CD8-positive, alpha-beta memory T cell (primary cell): Measurements from ENCODE around the gene STUB1. TPM values are rescaled to one million over a fixed set of nuclear protein-coding genes. Genes with fewer than 3 reads are reported as not detected.

ENCODE experiments used
- CTCF ChIA-PET: fragments of 350-600 bp; sonication (Branson Sonifier 250); formaldehyde crosslinking; loops from one replicate; lab custom pipeline; 2021; ENCODE audit warnings: antibody characterized with exemption; lab: Charles Lee
- POLR2A ChIA-PET: fragments of 350-600 bp; sonication (Branson Sonifier 250); formaldehyde crosslinking; loops from one replicate; lab custom pipeline; 2021; ENCODE audit warnings: antibody characterized with exemption; lab: Charles Lee
- DNase-seq, 5 donors: peaks; one replicate each; pipeline versions ENCODE4 v3.0.0 to v3.0.0-alpha.2; 2020 to 2022; ENCODE audit warnings: mixed read lengths in 1 of 5
- H3K27ac ChIP-seq: one replicate; pipeline ENCODE4 v1.7.0; 2013; ENCODE audit warnings: low read depth, mild to moderate bottlenecking, low read length, moderate library complexity
- H3K27me3 ChIP-seq: 2 replicates; pipeline ENCODE4 v1.7.0; 2013; ENCODE audit warnings: low read length, mild to moderate bottlenecking; ENCODE audit not compliant: insufficient read depth, poor library complexity, severe bottlenecking
- H3K36me3 ChIP-seq: 2 replicates; pipeline ENCODE4 v1.7.0; 2013; ENCODE audit warnings: mild to moderate bottlenecking, low read length, moderate library complexity; ENCODE audit not compliant: insufficient read depth
- H3K4me1 ChIP-seq: 2 replicates; pipeline ENCODE4 v1.7.0; 2013; ENCODE audit warnings: mild to moderate bottlenecking, low read length, moderate library complexity; ENCODE audit not compliant: insufficient read depth
- H3K4me3 ChIP-seq: 2 replicates; pipeline ENCODE4 v1.7.0; 2013; ENCODE audit warnings: mild to moderate bottlenecking, low read length
- H3K9me3 ChIP-seq: 2 replicates; pipeline ENCODE4 v1.7.0; 2013; ENCODE audit warnings: mild to moderate bottlenecking, low read length
- H3K27ac Mint-ChIP-seq, 8 donors: one replicate each; pipeline ENCODE4 v1.8.0; 2020 to 2021; ENCODE audit warnings: mixed read lengths in 8 of 8, mild to moderate bottlenecking in 6 of 8, inconsistent platforms in 3 of 8, moderate library complexity in 3 of 8
- H3K27me3 Mint-ChIP-seq, 2 donors: one replicate each; pipeline ENCODE4 v1.8.0; 2020 to 2021; ENCODE audit warnings: mixed read lengths in 2 of 2, mild to moderate bottlenecking in 1 of 2, moderate library complexity in 1 of 2
- H3K36me3 Mint-ChIP-seq, 3 donors: one replicate each; pipeline ENCODE4 v1.8.0; 2020 to 2021; ENCODE audit warnings: mixed read lengths in 3 of 3, inconsistent platforms in 1 of 3, mild to moderate bottlenecking in 1 of 3
- H3K4me1 Mint-ChIP-seq, 3 donors: one replicate each; pipeline ENCODE4 v1.8.0; 2020 to 2021; ENCODE audit warnings: mixed read lengths in 3 of 3, inconsistent platforms in 1 of 3, mild to moderate bottlenecking in 1 of 3
- H3K4me3 Mint-ChIP-seq, 7 donors: one replicate each; pipeline ENCODE4 v1.8.0; 2020 to 2021; ENCODE audit warnings: mixed read lengths in 7 of 7, mild to moderate bottlenecking in 6 of 7, moderate library complexity in 4 of 7, inconsistent platforms in 2 of 7
- H3K9me3 Mint-ChIP-seq, 5 donors: one replicate each; pipeline ENCODE4 v1.8.0; 2020 to 2022; ENCODE audit warnings: mixed read lengths in 5 of 5, mild to moderate bottlenecking in 3 of 5, moderate library complexity in 2 of 5, inconsistent platforms in 1 of 5
- polyA plus RNA-seq: library from polyadenylated mRNA; unstranded; fragments of 300-500 nt; fragmentation: Illumina TruSeq; gene quantifications from one replicate; pipeline ENCODE4 v1.2.3, GENCODE V29; 2021
- total RNA-seq, 2 experiments: library from RNA; stranded (reverse); gene quantifications; one replicate each; pipeline ENCODE4 v1.2.3, GENCODE V29; 2021

STUB1 gene
- total and polyA plus RNA-seq, 3 experiments from 2014 or later, result 111 to 161 (median 124) TPM

GRCh38 chr16:670485-671352 is 9.5 kb upstream of the STUB1 start:
- Mint-ChIP-seq H3K4me3 (peak overlapping the region in 6 of 7 donors; percentile 41 to 84 (median 58)), H3K4me1 (peaks cover 4 to 25% (median 5%) of the 10 kb centered on the region in 3 donors), H3K27ac (peak overlapping the region in 1 of 8 donors; percentile 60), H3K9me3 (no peaks in the 10 kb centered on the region), H3K27me3 (peaks cover 0 to 6% of the 10 kb centered on the region in 2 donors), H3K36me3 (peaks cover 0 to 36% (median 0%) of the 10 kb centered on the region in 3 donors)
- no peak overlapping the region for H3K4me3 ChIP-seq
- H3K36me3 ChIP-seq, result peaks cover 4% of the 10 kb centered on the region
- H3K27me3 ChIP-seq, result no peaks in the 10 kb centered on the region
- no peaks in the 10 kb centered on the region for H3K9me3 ChIP-seq
- peaks cover 15% of the 10 kb centered on the region for H3K4me1 ChIP-seq
- ChIA-PET POLR2A (interaction anchor here (0.8 to 1.7 kb wide), 4 partner anchors 9 to 58 kb away, joined by 3 to 5 read pairs (median 4); partner anchors contain the start of genes STUB1 and WDR24), CTCF (interaction anchor here (1.1 kb wide), 1 partner anchor 10 kb away, joined by 3 read pairs; no protein-coding TSS in a partner anchor)
- DNase-seq, result no peak
- no peak overlapping the region for H3K27ac ChIP-seq

DNA sequence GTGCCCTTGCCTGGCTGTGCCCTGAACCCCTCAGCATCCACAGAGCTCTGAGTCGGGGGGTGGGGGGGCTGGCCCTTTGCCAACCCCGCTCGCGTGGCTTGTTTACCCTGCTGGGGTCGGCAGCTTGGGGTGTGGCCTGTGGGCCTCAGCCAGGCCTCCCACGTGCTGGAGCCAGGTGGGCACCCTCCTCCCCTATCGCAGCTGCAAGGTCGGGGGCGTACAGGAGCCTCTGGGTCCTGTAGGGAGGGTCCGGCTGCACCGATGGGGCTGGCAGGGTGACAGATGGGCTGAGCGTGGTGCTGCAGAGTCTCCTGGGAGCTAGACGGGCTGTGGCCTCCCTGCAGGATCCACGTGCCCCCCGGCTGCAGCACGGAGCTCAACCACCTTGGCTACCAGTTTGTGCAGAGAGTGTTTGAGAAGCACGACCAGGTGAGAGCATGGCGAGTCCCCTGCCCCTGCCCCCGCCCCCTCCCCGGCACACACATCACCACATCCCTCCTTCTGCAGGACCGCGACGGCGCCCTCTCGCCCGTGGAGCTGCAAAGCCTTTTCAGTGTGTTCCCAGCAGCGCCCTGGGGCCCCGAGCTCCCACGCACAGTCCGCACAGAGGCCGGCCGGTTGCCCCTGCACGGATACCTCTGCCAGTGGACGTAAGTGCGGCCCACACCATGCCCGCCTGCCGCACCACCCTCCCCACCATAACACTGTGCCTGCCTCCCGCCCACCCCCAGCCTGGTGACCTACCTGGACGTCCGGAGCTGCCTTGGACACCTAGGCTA is 8.7 kb upstream of the STUB1 start:
- Mint-ChIP-seq H3K9me3 (no peaks in the 10 kb centered on the region), H3K27ac (peak overlapping the region in 2 of 8 donors; percentile 50 to 60), H3K4me3 (peak overlapping the region in 3 of 7 donors; percentile 12 to 44 (median 23)), H3K36me3 (peaks cover 0 to 36% (median 0%) of the 10 kb centered on the region in 3 donors), H3K4me1 (peaks cover 4 to 25% (median 5%) of the 10 kb centered on the region in 3 donors), H3K27me3 (peaks cover 0 to 6% of the 10 kb centered on the region in 2 donors)
- H3K4me1 ChIP-seq, result peaks cover 15% of the 10 kb centered on the region
- ChIA-PET CTCF (no interaction called here), POLR2A (interaction anchor here (0.6 to 1.1 kb wide), 4 partner anchors 18 to 426 kb away, joined by 3 to 4 read pairs (median 4); partner anchors contain the start of gene WDR24)
- no peaks in the 10 kb centered on the region for H3K9me3 ChIP-seq
- no peak overlapping the region for H3K4me3 ChIP-seq
- H3K27me3 ChIP-seq, result no peaks in the 10 kb centered on the region
- H3K36me3 ChIP-seq, result peaks cover 4% of the 10 kb centered on the region
- DNase-seq, result no peak
- no peak overlapping the region for H3K27ac ChIP-seq

- peaks cover 0 to 36% (median 0%) of the 10 kb centered on the region in 3 donors for H3K36me3 Mint-ChIP-seq
- H3K27ac Mint-ChIP-seq, result no peak overlapping the region
- peaks cover 0 to 6% of the 10 kb centered on the region in 2 donors for H3K27me3 Mint-ChIP-seq
- Histone ChIP-seq H3K27ac (no peak overlapping the region), H3K36me3 (peaks cover 4% of the 10 kb centered on the region), H3K9me3 (no peaks in the 10 kb centered on the region), H3K4me3 (no peak overlapping the region), H3K4me1 (peaks cover 10% of the 10 kb centered on the region), H3K27me3 (no peaks in the 10 kb centered on the region)
- CTCF ChIA-PET, result no interaction called here
- H3K9me3 Mint-ChIP-seq, result no peaks in the 10 kb centered on the region
- no peak for DNase-seq
- POLR2A ChIA-PET, result interaction anchor here (0.6 kb wide), 1 partner anchor 425 kb away, joined by 3 read pairs; no protein-coding TSS in a partner anchor
- peaks cover 5 to 25% (median 7%) of the 10 kb centered on the region in 3 donors for H3K4me1 Mint-ChIP-seq
- no peak overlapping the region for H3K4me3 Mint-ChIP-seq
These were observed 7.8 kb upstream of the STUB1 start for GRCh38 chr16:672371-672770.

DNA sequence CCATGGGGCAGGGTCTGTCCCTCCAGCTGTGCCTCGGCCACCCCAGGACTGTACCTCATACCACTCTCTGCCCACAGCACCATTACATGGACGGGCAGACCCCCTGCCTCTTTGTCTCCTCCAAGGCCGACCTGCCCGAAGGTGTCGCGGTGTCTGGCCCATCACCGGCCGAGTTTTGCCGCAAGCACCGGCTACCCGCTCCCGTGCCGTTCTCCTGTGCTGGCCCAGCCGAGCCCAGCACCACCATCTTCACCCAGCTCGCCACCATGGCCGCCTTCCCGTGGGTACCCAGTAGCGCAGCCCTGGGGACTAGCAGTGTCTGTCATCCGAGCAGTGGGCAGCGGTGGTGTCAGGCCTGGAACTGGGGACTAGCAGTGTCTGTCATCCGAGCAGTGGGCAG is 7.4 kb upstream of the STUB1 start:
- no peaks in the 10 kb centered on the region for H3K9me3 Mint-ChIP-seq
- peaks cover 0 to 36% (median 0%) of the 10 kb centered on the region in 3 donors for H3K36me3 Mint-ChIP-seq
- peaks cover 0 to 20% (median 3%) of the 10 kb centered on the region in 3 donors for H3K4me1 Mint-ChIP-seq
- Histone ChIP-seq H3K27me3 (no peaks in the 10 kb centered on the region), H3K4me3 (no peak overlapping the region), H3K27ac (no peak overlapping the region), H3K9me3 (no peaks in the 10 kb centered on the region), H3K4me1 (peaks cover 5% of the 10 kb centered on the region), H3K36me3 (peaks cover 4% of the 10 kb centered on the region)
- no peak for DNase-seq
- peak overlapping the region in 1 of 8 donors; percentile 56 for H3K27ac Mint-ChIP-seq
- H3K4me3 Mint-ChIP-seq, result peak overlapping the region in 2 of 7 donors; percentile 54 to 78
- POLR2A ChIA-PET, result no interaction called here
- CTCF ChIA-PET, result no interaction called here
- peaks cover 0 to 6% of the 10 kb centered on the region in 2 donors for H3K27me3 Mint-ChIP-seq

DNA sequence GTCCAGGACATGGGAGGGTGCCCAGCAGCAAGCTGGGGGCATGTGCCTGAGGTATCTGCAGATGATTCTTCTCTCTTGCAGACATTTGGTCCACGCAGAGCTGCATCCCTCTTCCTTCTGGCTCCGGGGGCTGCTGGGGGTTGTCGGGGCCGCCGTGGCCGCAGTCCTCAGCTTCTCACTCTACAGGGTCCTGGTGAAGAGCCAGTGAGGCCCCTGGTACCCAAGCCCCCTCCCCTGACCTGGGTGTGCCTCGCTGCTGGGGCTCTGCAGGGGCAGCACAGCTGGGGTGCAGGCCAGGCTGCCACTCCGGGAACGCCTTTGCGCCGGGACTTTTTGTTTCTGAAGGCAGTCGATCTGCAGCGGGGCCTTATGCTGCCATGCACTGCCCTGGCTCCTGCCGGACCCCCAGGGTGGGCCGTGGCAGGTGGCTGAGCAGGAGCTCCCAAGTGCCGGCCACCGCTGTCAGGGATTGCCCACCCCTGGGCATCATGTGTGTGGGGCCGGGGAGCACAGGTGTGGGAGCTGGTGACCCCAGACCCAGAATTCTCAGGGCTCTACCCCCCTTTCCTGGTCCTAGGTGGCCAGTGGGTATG is 6.7 kb upstream of the STUB1 start:
- POLR2A ChIA-PET, result no interaction called here
- H3K4me1 Mint-ChIP-seq, result peaks cover 0 to 20% (median 3%) of the 10 kb centered on the region in 3 donors

GRCh38 chr16:674214-674881 is 5.9 kb upstream of the STUB1 start:
- Mint-ChIP-seq H3K36me3 (peaks cover 0 to 34% (median 0%) of the 10 kb centered on the region in 3 donors), H3K4me3 (peak overlapping the region in 2 of 7 donors; percentile 34)
- H3K9me3 ChIP-seq, result no peaks in the 10 kb centered on the region

More for the DNA sequence above, 6.7 kb upstream of the STUB1 start:
- Histone ChIP-seq H3K27me3 (no peaks in the 10 kb centered on the region), H3K4me1 (peaks cover 5% of the 10 kb centered on the region), H3K27ac (no peak overlapping the region), H3K9me3 (no peaks in the 10 kb centered on the region), H3K36me3 (peaks cover 4% of the 10 kb centered on the region), H3K4me3 (no peak overlapping the region)
- H3K36me3 Mint-ChIP-seq, result peaks cover 0 to 36% (median 0%) of the 10 kb centered on the region in 3 donors
- CTCF ChIA-PET, result no interaction called here
- H3K4me3 Mint-ChIP-seq, result peak overlapping the region in 2 of 7 donors; percentile 23 to 34
- no peaks in the 10 kb centered on the region for H3K9me3 Mint-ChIP-seq
- H3K27ac Mint-ChIP-seq, result peak overlapping the region in 1 of 8 donors; percentile 56
- peaks cover 0 to 6% of the 10 kb centered on the region in 2 donors for H3K27me3 Mint-ChIP-seq
- no peak for DNase-seq

More at GRCh38 chr16:674214-674881, 5.9 kb upstream of the STUB1 start:
- no peaks in the 10 kb centered on the region for H3K27me3 ChIP-seq
- peaks cover 8% of the 10 kb centered on the region for H3K4me1 ChIP-seq
- Mint-ChIP-seq H3K27ac (no peak overlapping the region), H3K4me1 (peaks cover 5 to 20% (median 5%) of the 10 kb centered on the region in 3 donors), H3K9me3 (no peaks in the 10 kb centered on the region), H3K27me3 (peaks cover 0 to 6% of the 10 kb centered on the region in 2 donors)
- peaks cover 4% of the 10 kb centered on the region for H3K36me3 ChIP-seq
- DNase-seq, result no peak
- H3K27ac ChIP-seq, result no peak overlapping the region
- CTCF ChIA-PET, result no interaction called here
- H3K4me3 ChIP-seq, result no peak overlapping the region
- POLR2A ChIA-PET, result interaction anchor here (1.2 kb wide), 1 partner anchor 30 kb away, joined by 3 read pairs; no protein-coding TSS in a partner anchor
